ENCODE measurements around the gene OSBP2. TPM values are rescaled to one million over a fixed set of nuclear protein-coding genes. Genes with fewer than 3 reads are reported as not detected.

The OSBP2 gene
- total and polyA plus RNA-seq, 4 donors = 0.18 to 3.9 (median 0.88) TPM

DNA sequence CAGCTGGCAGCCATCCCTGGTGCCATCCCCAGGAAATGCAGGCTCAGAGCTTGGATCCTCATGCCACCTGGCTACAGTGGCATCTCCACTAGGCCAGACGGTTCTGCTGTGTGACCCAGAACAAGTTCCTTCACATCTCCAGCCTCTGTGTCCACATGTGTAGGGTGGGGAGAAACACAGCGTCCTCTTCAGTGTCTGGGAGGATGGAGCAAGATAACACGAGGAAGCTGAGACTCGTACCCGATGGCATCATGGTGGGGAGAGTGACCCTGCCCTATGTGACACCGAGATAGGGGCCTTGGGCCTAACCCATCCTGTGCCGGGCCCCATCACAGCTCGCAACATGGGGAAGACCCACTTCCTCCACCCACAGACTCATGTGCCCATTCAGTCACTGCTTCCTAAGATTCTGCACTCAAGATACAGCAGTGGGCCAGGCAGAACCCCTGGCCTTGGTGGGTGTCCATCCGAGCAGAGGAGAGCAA lies 195.4 kb downstream of the OSBP2 start:
- Histone ChIP-seq H3K9me3 (ENCODE audit: control insufficient read depth, low read length) (no peaks in the 10 kb centered on the region), H3K27ac (ENCODE audit: low read depth in 1 of 2, low read length in 2 of 2) (no peak overlapping the region), H3K4me1 (ENCODE audit: control insufficient read depth in 1 of 2, insufficient read depth in 2 of 2, low read length in 2 of 2) (no peaks in the 10 kb centered on the region), H3K36me3 (ENCODE audit: control insufficient read depth in 1 of 2, insufficient read depth in 2 of 2, low read length in 1 of 2) (no peaks in the 10 kb centered on the region), H3K4me3 (ENCODE audit: low read length in 2 of 2) (no peak overlapping the region), H3K27me3 (ENCODE audit: control insufficient read depth in 1 of 2, insufficient read depth in 2 of 2, low read length in 1 of 2) (no peaks in the 10 kb centered on the region)
- DNase-seq (peak in 1 of 2 donors; percentile 40), ATAC-seq (ENCODE audit: low FRiP score) (no peak)
- intact Hi-C loops (cut with DNase I) = no loop called here
- 87 to 94% methylated on average over 9 of the region's 9 CpGs for WGBS, 2 donors

DNA sequence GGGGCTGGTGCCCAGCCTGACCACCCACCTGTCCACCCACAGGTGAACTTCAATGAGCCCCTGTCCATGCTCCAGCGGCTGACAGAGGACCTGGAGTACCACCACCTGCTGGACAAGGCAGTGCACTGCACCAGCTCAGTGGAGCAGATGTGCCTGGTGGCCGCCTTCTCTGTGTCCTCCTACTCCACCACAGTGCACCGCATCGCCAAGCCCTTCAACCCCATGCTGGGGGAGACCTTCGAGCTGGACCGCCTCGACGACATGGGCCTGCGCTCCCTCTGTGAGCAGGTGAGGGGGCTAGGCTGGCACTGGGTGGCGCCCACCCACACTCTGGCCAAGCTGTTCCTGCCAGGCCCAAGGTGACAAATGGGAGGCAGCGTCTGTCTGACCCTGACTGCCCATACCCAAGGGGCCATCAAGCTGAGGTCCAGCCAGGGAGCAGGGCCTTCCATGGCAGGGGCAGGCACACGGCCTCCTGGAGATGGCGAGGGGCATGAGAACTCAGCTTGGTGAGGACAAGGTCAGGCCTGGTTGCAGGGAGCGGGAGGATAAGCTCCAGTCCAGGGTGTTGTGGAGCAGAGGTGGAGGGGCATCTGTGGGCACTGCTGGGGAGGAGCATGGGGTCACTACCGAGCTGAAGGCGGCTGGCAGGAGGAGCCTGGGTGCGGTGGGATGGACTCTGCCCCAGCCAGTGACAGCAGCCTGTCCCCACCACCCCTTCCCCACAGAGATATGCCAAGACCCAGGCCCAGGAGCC lies 196.2 kb downstream of the OSBP2 start:
- WGBS, 2 donors = 78 to 82% methylated on average over 17 of the region's 17 CpGs
- Histone ChIP-seq H3K27me3 (ENCODE audit: control insufficient read depth in 1 of 2, insufficient read depth in 2 of 2, low read length in 1 of 2) (no peaks in the 10 kb centered on the region), H3K9me3 (ENCODE audit: control insufficient read depth, low read length) (no peaks in the 10 kb centered on the region), H3K4me3 (ENCODE audit: low read length in 2 of 2) (no peak overlapping the region), H3K36me3 (ENCODE audit: control insufficient read depth in 1 of 2, insufficient read depth in 2 of 2, low read length in 1 of 2) (no peaks in the 10 kb centered on the region), H3K4me1 (ENCODE audit: control insufficient read depth in 1 of 2, insufficient read depth in 2 of 2, low read length in 2 of 2) (no peaks in the 10 kb centered on the region), H3K27ac (ENCODE audit: low read depth in 1 of 2, low read length in 2 of 2) (no peak overlapping the region)
- ATAC-seq (ENCODE audit: low FRiP score) (no peak), DNase-seq (peak in 1 of 2 donors; percentile 70)
- intact Hi-C loops (cut with DNase I) = no loop called here

DNA sequence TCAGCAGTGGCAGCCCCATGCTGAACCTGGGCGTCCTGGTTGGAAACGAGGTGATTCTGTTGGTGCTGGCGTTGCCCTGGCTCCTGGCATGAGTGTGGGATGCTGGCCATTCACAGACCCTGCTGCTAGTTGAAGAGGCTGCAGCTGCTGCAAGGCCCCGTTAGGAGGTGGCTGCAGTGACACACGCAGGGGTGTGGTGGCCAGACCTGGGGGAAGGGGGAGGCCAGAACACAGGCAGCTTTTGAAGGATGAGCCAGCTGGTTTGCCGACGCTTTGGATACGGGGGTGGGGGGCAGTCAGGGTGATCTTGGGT lies 196.7 kb downstream of the OSBP2 start:
- Histone ChIP-seq H3K36me3 (ENCODE audit: control insufficient read depth in 1 of 2, insufficient read depth in 2 of 2, low read length in 1 of 2) (no peaks in the 10 kb centered on the region), H3K4me3 (ENCODE audit: low read length in 2 of 2) (no peak overlapping the region), H3K4me1 (ENCODE audit: control insufficient read depth in 1 of 2, insufficient read depth in 2 of 2, low read length in 2 of 2) (no peaks in the 10 kb centered on the region), H3K9me3 (ENCODE audit: control insufficient read depth, low read length) (no peaks in the 10 kb centered on the region), H3K27ac (ENCODE audit: low read depth in 1 of 2, low read length in 2 of 2) (no peak overlapping the region), H3K27me3 (ENCODE audit: control insufficient read depth in 1 of 2, insufficient read depth in 2 of 2, low read length in 1 of 2) (no peaks in the 10 kb centered on the region)
- intact Hi-C loops (cut with DNase I) = no loop called here
- WGBS, 2 donors = 86 to 91% methylated on average over 8 of the region's 8 CpGs
- ATAC-seq (ENCODE audit: low FRiP score) = no peak
- peak in 1 of 2 donors; percentile 65 for DNase-seq

DNA sequence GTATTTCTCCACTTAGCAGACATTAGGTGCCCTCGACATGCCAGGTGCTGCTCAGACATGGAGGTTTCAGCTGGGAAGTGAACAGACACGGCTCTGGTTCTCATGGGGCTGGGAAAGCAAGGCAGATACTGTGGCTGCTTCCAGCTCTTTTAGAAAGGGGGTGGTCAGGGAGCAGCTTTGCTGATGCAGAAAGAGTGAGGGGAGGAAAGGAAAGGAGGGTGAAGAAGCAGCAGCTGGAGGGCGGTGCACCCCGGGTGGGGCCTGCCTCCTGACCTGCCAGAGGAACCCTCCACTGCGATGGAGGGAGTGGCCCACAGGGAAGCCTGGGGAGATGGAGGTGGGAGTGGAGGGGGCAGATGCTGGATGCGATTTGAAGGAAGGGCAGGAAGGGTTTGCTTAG lies 197.1 kb downstream of the OSBP2 start:
- Histone ChIP-seq H3K4me1 (ENCODE audit: control insufficient read depth in 1 of 2, insufficient read depth in 2 of 2, low read length in 2 of 2) (no peaks in the 10 kb centered on the region), H3K27ac (ENCODE audit: low read depth in 1 of 2, low read length in 2 of 2) (no peak overlapping the region), H3K36me3 (ENCODE audit: control insufficient read depth in 1 of 2, insufficient read depth in 2 of 2, low read length in 1 of 2) (no peaks in the 10 kb centered on the region), H3K4me3 (ENCODE audit: low read length in 2 of 2) (no peak overlapping the region), H3K27me3 (ENCODE audit: control insufficient read depth in 1 of 2, insufficient read depth in 2 of 2, low read length in 1 of 2) (no peaks in the 10 kb centered on the region), H3K9me3 (ENCODE audit: control insufficient read depth, low read length) (no peaks in the 10 kb centered on the region)
- ATAC-seq (ENCODE audit: low FRiP score) = no peak
- intact Hi-C loops (cut with DNase I) = no loop called here
- WGBS, 2 donors = 92 to 94% methylated on average over 6 of the region's 6 CpGs
- DNase-seq = peak in 1 of 2 donors; percentile 33

DNA sequence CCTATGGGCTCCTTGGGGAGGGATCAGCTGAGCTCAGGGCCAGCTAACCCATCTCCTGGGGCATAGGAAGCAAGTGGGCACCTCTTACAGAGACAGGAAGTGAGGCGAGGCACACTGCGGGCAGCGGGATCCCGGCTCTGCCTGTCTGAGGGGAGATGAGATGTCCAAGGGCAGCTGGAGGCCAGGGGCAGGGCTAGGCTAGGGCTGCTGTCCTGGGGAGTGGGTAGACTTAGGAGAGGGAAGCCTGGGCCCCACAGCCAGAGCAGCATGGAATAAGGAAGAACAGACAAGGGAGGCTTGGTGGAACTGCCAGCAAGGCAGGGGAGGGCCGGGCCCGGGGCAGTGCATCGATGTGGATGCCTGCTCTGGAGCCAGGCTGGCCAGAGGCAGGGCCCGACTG lies 197.6 kb downstream of the OSBP2 start:
- H3K27me3 ChIP-seq (ENCODE audit: control insufficient read depth in 1 of 2, insufficient read depth in 2 of 2, low read length in 1 of 2) = no peaks in the 10 kb centered on the region
- 95 to 97% methylated on average over 8 of the region's 8 CpGs for WGBS, 2 donors
- intact Hi-C loops (cut with DNase I) = no loop called here
- no peak overlapping the region for H3K27ac ChIP-seq (ENCODE audit: low read depth in 1 of 2, low read length in 2 of 2)
- no peaks in the 10 kb centered on the region for H3K9me3 ChIP-seq (ENCODE audit: control insufficient read depth, low read length)
- no peak overlapping the region for H3K4me3 ChIP-seq (ENCODE audit: low read length in 2 of 2)
- DNase-seq (peak in 1 of 2 donors; percentile 58), ATAC-seq (ENCODE audit: low FRiP score) (no peak)
- H3K36me3 ChIP-seq (ENCODE audit: control insufficient read depth in 1 of 2, insufficient read depth in 2 of 2, low read length in 1 of 2) = no peaks in the 10 kb centered on the region
- H3K4me1 ChIP-seq (ENCODE audit: control insufficient read depth in 1 of 2, insufficient read depth in 2 of 2, low read length in 2 of 2) = no peaks in the 10 kb centered on the region

DNA sequence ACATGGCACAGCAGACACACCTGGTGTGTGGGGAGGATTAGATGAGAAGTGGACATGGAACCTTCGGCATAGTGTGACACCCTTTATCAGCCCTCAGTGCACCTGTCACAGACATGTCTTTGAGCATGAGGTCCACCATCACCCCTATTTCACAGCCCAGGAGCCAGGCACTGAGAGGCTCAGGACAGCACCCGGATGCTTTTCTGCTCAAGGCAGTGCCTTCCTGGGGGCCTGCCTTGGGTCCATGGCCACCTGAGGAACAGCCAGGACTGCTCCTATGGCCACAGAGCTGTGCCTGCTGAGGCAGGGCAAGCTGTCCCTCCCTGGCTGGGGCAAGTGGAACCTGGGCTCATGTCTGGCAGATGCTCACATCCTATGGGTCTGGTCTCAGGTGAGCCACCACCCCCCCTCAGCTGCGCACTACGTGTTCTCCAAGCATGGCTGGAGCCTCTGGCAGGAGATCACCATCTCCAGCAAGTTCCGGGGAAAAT lies 198.1 kb downstream of the OSBP2 start:
- intact Hi-C loops (cut with DNase I) = no loop called here
- ATAC-seq (ENCODE audit: low FRiP score) = no peak

DNA sequence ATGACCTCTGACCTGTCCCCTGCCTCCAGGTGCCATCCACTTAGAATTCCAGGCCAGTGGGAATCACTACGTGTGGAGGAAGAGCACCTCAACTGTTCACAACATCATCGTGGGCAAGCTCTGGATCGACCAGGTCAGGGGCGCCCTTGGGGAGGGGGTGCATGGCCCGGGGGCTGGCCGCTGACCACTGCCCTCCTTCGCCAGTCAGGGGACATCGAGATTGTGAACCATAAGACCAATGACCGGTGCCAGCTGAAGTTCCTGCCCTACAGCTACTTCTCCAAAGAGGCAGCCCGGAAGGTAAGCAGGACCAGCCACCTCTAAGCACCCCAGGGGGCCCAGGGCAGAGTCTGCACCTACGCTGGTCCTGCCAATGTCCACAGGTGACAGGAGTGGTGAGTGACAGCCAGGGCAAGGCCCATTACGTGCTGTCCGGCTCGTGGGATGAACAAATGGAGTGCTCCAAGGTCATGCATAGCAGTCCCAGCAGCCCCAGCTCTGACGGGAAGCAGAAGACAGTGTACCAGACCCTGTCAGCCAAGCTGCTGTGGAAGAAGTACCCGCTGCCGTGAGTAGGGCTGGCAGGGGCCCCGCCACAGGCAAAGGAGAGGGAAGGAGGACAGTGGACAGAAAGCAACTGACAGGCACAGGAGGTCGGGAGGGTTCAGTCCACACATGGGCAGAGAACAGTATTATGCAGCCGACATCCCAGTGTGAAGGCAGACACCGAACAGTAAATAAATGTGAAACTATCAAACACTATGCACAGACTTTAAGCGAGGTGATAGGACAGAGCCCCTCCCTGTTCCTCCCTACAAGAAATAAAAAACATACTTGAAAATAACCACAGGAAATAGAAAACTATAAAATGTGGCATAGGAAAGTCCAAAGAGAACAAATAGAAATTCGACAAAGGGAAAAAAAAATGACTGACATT lies 199.0 kb downstream of the OSBP2 start:
- no peaks in the 10 kb centered on the region for H3K36me3 ChIP-seq (ENCODE audit: control insufficient read depth in 1 of 2, insufficient read depth in 2 of 2, low read length in 1 of 2)
- DNase-seq (peak in 1 of 2 donors; percentile 62), ATAC-seq (ENCODE audit: low FRiP score) (no peak)
- intact Hi-C loops (cut with DNase I) = no loop called here
- no peaks in the 10 kb centered on the region for H3K27me3 ChIP-seq (ENCODE audit: control insufficient read depth in 1 of 2, insufficient read depth in 2 of 2, low read length in 1 of 2)
- 87 to 89% methylated on average over 23 of the region's 23 CpGs for WGBS, 2 donors
- H3K27ac ChIP-seq (ENCODE audit: low read depth in 1 of 2, low read length in 2 of 2) = no peak overlapping the region
- no peaks in the 10 kb centered on the region for H3K9me3 ChIP-seq (ENCODE audit: control insufficient read depth, low read length)
- no peaks in the 10 kb centered on the region for H3K4me1 ChIP-seq (ENCODE audit: control insufficient read depth in 1 of 2, insufficient read depth in 2 of 2, low read length in 2 of 2)
- no peak overlapping the region for H3K4me3 ChIP-seq (ENCODE audit: low read length in 2 of 2)

More for the DNA sequence above, 198.1 kb downstream of the OSBP2 start:
- no peaks in the 10 kb centered on the region for H3K27me3 ChIP-seq (ENCODE audit: control insufficient read depth in 1 of 2, insufficient read depth in 2 of 2, low read length in 1 of 2)
- DNase-seq = peak in 1 of 2 donors; percentile 57
- no peaks in the 10 kb centered on the region for H3K4me1 ChIP-seq (ENCODE audit: control insufficient read depth in 1 of 2, insufficient read depth in 2 of 2, low read length in 2 of 2)
- 94 to 96% methylated on average over 5 of the region's 5 CpGs for WGBS, 2 donors
- H3K36me3 ChIP-seq (ENCODE audit: control insufficient read depth in 1 of 2, insufficient read depth in 2 of 2, low read length in 1 of 2) = no peaks in the 10 kb centered on the region
- H3K27ac ChIP-seq (ENCODE audit: low read depth in 1 of 2, low read length in 2 of 2) = no peak overlapping the region
- no peak overlapping the region for H3K4me3 ChIP-seq (ENCODE audit: low read length in 2 of 2)
- H3K9me3 ChIP-seq (ENCODE audit: control insufficient read depth, low read length) = no peaks in the 10 kb centered on the region

DNA sequence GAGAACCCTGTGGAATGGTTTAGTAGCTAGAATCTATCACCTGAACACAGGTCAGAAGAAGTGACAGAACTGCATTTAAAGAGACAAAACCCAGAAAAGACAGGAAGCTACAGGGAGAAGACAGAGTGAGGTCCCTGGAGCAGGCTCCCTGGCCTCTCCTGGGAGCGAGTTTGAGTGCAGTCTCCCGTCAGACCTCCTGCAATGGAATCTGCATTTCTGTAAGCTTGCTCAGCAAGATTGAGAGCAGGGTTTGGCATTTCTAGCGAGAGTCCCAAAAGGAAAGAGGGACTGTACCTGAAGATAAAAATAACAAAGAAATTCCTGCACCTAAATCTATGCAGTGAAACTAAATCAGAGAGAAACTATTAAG lies 199.7 kb downstream of the OSBP2 start:
- H3K9me3 ChIP-seq (ENCODE audit: control insufficient read depth, low read length) = peaks cover 3% of the 10 kb centered on the region
- intact Hi-C loops (cut with DNase I) = no loop called here
- H3K27me3 ChIP-seq (ENCODE audit: control insufficient read depth in 1 of 2, insufficient read depth in 2 of 2, low read length in 1 of 2) = no peaks in the 10 kb centered on the region
- no peak overlapping the region for H3K27ac ChIP-seq (ENCODE audit: low read depth in 1 of 2, low read length in 2 of 2)
- no peak overlapping the region for H3K4me3 ChIP-seq (ENCODE audit: low read length in 2 of 2)
- no peaks in the 10 kb centered on the region for H3K4me1 ChIP-seq (ENCODE audit: control insufficient read depth in 1 of 2, insufficient read depth in 2 of 2, low read length in 2 of 2)
- H3K36me3 ChIP-seq (ENCODE audit: control insufficient read depth in 1 of 2, insufficient read depth in 2 of 2, low read length in 1 of 2) = no peaks in the 10 kb centered on the region
- ATAC-seq (ENCODE audit: low FRiP score) (no peak), DNase-seq (peak in 1 of 2 donors; percentile 6)
- WGBS, 2 donors = 81 to 83% methylated on average over 3 of the region's 3 CpGs

Measured in aorta (tissue), 5 donors.